Activated naive CD4-positive, alpha-beta T cell treated with Interleukin-2 at 50 U/mL for 16 hours (primary cell): ENCODE data around the gene MRPS35.

ENCODE experiments used
- DNase-seq: peaks from one replicate; pipeline ENCODE4 v3.0.0-alpha.2; 2020

The MRPS35 gene

DNA sequence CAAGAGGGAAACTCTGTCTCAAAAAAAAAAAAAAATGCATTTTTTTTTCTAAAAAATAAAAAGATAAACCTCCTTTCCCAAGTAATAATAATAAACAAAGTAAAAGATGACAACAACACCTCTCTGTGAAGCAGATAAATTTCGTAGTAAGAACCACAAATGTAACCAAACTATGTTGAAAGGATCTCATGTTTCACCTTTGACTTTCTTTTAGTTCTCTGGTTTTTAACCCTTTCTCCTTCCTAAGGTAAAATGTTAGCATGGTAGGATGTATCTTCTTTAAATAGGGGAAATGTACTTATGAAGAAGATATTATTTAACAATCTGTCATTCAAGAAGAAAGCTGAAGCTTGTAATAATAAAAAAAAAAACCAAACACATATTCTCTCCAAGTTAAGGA, 67.6 kb downstream of the MRPS35 start:
- no peak for DNase-seq

DNA sequence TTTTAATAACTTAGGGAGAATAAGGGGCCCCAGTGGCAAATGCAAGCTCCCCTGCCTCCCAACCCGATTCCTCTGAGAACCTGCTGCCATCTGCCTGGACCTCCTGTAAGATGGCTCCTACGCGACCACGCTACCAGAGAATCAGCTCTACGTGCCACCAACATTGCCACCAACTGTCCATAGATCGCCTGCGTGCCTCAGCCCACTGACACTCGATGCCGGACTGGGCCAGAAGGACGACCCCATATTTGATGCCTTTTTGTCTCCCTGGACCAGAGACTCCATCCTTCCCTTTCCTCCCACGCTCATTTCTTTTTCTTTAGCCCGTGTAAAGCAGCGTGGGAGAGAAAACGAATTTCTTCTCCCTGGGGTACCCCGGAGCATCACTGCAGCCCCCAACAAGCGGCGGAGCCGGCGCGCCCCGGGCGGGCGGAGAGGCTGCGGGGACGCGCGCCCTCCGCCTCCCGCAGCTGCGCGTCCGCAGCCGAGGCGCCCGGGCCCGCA, 68.8 kb downstream of the MRPS35 start:
- peak; percentile 5 for DNase-seq

DNA sequence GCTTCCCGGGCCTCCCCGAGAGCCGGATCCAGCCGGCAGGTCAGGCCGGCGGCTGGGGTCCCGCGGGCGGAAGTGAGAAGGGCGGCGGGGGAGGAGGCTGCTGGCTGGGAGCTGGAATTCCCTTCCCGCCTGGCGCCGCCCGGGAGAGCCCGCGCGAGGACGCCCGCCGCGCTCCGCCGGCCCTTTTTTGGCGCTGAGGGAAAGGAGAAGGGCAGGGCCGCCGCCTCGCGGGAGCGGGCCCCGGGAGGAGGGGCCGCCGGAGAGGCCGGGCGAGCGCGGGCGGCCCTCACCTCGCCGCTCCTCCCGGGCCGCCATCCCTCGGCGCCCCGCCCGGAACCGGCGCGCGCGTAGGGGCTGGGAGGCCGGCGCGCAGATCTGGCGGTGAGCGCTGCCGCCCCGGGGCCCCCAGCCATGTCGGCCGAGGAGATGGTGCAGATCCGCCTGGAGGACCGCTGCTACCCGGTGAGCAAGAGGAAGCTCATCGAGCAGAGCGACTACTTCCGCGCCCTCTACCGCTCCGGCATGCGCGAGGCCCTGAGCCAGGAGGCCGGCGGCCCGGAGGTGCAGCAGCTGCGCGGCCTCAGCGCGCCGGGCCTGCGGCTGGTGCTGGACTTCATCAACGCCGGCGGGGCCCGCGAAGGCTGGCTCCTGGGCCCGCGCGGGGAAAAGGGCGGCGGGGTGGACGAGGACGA, 69.4 kb downstream of the MRPS35 start, which contains the start of the genes KLHL42 and MANSC4:
Gene KLHL42 (plus strand): TSS at position 314 of the 692 bp plus-strand sequence. CDS start 98 bp downstream, at position 412.
Gene MANSC4 (minus strand): TSS at position 317 of the 692 bp plus-strand sequence. CDS start 8,960 bp downstream, outside the sequence.
- peak; percentile 67 for DNase-seq

DNA sequence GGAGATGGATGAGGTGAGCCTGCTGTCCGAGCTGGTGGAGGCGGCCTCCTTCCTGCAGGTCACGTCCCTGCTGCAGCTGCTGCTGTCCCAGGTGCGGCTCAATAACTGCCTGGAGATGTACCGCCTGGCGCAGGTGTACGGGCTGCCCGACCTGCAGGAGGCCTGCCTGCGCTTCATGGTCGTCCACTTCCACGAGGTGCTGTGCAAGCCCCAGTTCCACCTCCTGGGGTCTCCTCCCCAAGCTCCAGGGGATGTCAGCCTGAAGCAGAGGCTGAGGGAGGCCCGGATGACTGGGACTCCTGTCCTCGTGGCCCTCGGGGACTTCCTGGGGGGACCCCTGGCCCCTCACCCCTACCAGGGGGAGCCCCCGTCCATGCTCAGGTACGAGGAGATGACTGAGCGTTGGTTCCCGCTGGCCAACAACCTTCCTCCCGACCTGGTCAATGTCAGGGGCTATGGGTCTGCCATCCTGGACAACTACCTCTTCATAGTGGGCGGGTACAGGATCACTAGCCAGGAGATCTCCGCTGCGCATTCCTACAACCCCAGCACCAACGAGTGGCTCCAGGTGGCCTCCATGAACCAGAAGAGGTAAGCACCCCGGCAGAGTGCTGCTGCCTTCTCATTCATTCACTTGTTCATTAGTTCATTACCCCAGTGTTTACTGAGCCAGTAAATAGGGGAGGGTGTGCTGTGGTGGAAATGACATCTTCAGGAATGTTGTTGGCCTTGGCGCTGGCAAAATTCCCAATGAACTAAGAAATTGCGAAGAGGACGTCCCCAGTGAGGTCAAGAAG, 70.2 kb downstream of the MRPS35 start:
- peak; percentile 35 for DNase-seq

DNA sequence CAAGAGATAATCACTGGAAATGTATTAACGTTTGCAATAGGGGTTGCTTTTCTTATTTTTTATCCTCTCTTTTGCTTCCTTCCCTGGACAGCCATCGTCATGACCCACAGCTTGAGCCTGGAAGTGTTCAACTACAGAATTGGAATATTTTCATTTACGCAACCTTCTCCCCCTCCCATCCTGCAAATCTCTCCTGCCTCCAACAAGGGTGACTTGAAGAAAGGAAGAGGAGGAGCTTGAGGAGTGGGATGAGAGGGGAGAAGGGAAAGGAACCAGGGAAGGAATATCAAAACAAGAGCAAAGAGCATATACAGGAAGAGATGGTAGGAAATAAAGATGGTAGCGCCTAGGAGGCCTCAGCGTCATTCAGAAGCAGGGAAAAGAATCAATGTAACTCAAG, 71.0 kb downstream of the MRPS35 start:
- no peak for DNase-seq

DNA sequence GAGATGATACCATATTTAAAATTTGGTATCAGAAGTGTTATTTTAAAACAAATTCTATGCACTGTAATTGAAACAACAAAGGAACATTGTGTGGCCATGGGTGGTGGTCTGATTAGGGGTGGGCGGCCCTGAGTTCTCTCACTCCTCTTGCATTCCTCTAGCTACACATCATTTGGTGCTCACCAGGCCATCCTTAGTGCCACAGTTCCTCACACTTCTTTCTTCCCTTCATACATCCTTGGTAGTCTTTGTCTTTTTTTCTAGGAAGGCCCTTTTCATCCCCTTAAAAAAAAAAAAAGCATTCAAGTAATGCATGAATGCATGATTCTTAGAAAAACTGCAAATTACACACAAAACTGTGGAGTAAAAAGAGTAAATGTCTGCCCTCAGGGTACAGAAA, 71.8 kb downstream of the MRPS35 start:
- DNase-seq: no peak

DNA sequence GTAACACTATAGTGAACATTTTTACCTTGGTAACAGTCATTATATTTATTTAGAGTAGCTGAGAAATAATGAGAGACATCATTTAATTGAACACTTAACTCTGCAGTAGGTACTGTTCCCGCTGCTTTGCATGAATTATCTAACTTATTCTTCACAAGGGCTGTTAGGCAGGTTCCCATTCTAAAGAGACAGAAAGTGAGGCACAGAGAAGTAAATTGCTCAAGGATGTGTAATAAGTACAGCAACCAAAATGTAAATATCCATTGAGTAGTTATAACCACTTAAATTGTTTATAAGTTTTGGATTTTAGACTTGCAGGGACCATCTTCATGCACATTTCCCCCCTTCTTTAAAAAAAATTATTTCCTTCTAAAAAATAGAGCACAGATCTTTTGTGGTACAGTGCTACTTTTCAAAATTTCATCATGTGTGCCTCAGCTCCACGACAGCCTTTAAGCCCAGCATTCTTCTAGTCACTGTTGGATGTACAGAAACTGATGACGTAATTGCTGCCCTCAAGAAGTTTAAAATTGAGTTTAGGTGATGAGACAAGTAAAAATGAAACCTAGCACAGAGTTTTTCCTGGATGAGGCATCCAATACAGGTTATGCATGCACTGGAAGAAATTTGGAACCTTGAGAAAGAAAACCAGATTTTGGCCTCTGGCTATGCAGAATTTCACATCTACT, 75.4 kb downstream of the MRPS35 start:
- no peak for DNase-seq

DNA sequence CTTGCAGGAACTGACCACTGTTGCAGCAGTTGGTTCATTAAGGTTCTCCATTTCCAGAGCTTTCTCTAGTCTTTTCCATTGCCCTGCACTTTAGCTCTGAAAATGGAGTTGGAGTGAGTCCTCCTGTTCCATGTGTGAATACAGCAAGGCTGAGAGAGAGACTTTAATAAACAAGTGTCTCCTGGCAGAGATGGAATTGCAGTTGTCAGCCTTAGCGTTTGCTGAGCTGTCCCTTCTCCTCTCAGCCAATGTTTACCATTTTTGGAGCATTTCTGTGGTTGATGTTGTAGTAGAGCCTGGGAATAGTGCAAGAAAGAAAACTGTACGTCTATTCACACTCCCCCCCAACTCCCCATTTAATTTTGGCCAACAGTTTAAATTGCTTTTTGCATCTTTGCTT, 76.9 kb downstream of the MRPS35 start:
- no peak for DNase-seq

DNA sequence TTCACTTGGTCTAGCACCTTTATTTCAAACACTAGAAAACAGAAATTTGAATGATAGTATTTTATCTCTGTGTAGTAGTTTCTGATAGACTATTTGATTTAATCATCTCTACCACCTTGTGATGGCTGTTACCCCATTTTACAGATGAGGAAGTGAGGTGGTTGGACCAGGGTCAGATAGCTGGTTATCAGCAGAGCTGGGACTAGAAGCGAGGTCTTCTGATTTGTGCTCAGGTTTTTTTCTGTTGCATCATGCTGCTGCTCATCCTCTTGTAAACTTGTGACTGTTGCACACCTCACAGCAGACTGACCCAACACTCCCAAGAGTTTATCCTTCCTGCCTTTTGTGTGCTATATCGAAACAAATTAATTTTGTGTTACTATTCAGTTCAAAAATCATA, 79.5 kb downstream of the MRPS35 start:
- DNase-seq: no peak

DNA sequence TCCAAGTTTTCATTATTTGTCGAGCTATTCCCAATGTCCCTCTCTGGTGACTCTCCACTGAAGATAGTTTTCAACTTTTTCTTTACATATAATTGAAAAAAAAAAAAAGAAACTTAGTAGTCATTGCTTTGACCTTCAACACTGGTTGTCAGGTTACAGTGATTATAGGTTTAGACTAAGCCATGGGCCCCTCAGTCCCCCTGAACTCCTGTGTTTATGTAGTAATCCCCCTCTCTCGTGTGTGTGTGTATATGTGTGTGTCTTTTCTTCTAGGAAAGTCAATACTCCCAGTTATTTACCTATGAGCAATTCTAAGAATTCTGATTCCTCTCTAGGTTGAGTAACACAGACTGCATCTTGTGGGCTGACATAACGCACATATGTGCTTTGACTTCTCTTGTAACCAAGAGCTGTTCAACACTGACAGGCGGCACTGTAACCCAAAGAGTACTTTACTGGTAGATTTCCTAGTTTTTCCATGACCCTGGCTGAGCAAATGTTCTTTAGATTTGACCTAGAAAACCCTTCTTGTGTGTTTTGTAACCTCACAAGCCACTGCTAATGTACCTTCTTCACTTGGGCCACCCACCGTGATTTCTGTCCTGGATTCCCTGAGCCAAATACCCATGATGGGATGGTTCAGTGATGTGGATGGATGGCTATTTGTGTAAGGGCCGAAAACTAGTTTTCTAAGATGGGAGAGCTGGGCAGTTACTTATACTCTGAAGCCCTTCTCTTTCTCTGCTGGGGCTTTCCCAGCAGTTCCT, 84.4 kb downstream of the MRPS35 start:
- no peak for DNase-seq

DNA sequence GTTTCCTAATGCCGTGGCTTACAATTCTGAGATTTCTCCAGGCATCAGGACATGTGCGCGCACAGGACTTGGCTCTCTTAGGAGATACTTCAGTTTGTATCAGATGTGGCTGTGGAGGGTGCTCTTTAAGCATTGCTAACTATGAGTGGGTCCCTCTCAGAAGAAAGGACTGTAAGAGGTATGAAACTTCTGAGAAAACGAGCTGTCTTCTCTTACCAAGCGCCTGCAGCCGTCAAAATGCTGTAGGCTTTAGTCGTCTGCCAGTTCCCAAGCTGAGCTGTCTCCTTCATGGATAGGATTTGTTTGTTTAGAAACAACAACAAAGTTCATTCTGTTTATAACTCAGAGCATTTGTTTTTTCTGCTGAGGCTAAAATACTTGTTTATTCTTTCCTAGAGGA, 85.5 kb downstream of the MRPS35 start:
- DNase-seq: no peak

DNA sequence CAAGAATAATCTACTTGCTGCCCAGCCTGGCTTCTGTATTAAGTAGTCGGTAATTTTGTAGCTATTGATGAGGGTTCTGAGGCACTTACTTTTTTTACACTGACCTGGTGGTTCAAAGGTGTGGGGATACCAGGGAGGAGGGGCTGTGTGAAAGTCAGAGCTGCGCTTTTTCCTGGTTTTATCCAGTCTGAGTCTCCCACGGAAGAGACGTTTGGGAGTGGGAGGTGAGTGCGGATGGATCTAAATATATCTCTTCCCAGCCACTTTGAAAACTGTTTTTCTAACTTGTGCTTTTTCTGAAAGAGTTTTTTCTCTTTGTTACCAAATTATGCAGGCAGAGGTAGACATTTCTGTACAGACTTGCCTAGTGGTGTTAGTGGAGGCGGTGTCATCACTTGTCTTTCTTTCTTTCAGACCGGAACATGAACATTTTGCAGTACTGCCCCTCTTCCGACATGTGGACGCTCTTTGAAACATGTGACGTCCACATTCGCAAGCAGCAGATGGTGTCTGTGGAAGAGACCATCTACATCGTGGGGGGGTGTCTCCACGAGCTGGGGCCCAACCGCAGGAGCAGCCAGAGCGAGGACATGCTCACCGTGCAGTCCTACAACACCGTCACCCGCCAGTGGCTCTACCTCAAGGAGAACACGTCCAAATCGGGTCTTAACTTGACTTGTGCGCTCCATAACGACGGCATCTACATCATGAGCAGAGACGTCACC, 86.8 kb downstream of the MRPS35 start:
- no peak for DNase-seq

DNA sequence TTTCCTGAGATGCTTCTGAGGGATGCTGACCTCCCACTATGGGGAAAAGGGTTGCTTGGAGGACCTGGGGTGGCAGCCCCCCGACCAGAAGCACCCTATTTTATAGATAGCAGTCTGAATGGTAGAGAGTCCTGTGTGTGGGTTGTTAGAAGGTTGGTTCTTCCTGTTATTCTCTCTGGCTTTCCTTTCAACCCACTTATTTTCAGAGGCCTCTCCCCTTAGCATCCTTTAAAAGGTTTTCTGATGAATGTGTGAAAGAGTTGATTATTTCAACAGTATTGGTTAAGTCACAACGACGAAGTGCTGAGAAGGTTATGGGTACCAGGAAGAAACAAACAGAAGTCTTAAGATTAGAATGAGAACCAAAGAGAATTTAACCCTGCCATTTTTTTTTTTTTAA, 90.2 kb downstream of the MRPS35 start:
- DNase-seq: no peak

DNA sequence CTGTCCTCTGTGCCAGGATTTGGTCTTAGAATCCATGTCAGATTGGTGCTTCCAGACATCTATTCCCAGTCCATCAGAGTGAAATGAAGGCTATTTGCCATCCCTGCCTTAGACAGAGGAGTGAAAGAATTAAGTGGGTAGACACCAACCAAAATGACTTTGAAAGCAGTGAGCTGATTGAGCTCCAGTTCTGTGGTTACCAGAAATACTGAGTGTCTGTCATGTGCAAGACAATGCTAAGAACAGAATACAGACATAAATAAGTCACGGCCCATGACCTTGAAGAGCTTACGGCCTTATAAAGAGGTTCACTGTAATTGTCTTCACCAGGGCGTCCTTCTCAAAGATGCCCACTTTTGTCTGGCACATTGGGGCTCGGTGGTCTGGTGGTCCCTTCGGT, 91.0 kb downstream of the MRPS35 start:
- DNase-seq: no peak

DNA sequence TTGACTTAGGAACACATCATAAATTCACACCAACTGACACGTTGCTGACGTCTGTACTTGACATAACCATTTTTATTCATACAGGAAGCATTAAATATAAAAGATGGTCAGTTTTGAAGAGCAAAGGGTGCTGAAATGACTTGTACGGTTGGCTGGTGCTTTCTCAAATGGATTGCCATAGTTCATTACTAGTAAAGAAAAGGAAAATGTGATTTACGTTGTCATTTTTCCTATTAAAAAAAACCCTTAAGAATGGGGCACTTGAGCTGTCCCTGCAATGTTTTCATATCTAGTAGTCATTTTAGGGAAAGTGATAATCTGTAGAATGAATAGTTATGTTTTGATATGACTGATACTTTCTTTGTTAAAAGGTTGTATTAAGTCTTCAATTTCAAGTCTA, 91.9 kb downstream of the MRPS35 start:
- DNase-seq: no peak

DNA sequence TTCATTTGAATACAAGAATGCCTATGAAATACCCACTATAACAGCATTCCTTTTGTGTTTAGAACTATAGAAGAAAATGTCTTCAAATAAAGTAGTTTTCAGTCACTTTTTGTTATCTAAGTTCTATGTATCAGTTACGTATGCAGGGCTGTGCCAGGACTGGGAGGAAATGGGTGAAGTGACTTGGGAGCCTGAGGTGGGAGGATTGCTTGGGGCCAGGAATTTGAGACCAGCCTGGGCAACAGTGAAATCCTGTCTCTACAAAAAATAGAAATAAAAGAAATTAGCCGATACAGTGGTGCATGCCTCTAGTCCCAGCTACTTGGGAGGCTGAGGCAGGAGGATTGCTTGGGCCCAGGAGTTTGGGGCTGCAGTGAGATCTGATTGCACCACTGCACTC, 92.3 kb downstream of the MRPS35 start:
- DNase-seq: no peak

DNA sequence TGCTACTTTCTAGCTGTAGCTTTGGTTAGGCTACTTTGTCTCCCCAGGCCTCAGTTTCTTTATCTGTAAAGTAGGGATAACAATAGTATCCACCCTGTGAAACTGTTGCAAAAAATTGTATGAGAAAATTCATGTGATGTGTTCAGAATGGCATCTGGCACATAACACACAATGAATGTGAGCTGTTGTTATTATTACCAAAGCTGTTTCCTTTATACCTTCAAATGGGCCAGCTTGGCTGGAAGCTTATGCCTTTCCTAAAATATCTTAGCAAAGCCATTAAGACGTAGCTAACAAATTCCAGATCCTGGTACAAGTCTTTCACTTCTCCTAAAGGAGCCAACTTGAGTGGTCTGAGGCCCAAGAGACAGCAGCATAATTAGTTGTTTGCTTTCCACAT, 94.6 kb downstream of the MRPS35 start:
- no peak for DNase-seq
